ENCODE results near the gene HLCS. TPM values are rescaled to one million over a fixed set of nuclear protein-coding genes. Genes with fewer than 3 reads are reported as not detected.

HLCS gene
- total and polyA plus RNA-seq, 2 donors (not counting 1 experiment from before 2014, with no cell fraction given) = 23.1 to 40.0 TPM

DNA sequence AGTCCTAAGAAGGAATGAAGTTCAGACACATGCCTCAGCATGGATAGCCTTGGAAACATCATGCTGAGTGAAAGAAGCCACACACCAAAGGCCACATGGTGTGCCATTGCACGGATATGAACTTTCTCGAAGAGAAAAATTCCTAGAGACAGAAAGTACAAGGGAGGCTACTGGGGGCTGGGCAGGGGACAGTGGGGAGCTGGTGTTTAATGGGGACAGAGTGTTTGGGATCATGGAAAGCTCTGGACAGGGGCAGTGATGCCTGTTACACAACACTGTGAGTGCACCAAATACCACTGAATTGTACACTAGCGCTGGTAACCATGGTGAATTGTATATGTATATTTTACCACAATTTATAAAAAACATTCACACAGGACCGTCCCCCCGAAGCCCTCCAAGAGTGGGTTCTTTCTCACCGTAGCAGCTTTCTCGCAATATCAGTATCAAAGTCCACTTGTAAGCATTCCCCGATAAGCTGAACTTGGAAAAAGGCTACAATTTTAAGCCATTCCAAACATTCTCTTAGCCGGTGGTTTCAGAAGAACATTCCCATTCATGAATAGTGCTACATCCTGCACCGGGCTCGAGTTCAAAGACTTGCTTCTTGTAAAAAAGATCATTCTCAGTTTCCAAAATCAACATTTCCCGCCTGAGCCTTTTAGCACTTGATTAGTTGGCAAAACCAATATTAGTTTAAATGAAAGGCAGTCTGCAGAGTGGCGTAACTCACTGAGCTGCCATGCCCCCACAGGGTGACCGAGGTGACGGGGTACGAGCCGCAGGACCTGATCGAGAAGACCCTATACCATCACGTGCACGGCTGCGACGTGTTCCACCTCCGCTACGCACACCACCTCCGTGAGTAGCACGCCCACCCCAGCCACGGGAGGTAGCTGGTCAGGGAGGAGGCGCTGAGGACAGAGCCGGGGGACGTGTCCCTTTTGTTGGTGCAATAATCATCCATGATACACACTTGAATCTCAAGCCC, 235.9 kb downstream of the HLCS start:
- no peaks in the 10 kb centered on the region for H3K79me2 ChIP-seq (ENCODE audit: control insufficient read depth, insufficient read depth, low read length)
- no peak overlapping the region for H3K9ac ChIP-seq (ENCODE audit: insufficient read depth, low read length)
- H4K20me1 ChIP-seq (ENCODE audit: control insufficient read depth, extremely low read depth, insufficient read depth, low read length) = no peaks in the 10 kb centered on the region
- DNase-seq (ENCODE audit: low read depth in 2 of 2) = peak in 1 of 2 donors; percentile 49
- no peaks in the 10 kb centered on the region for H3K9me3 ChIP-seq (ENCODE audit: control insufficient read depth, insufficient read depth, low read depth, low read length)
- no peak overlapping the region for H2AFZ ChIP-seq (ENCODE audit: low read length)
- H3K4me1 ChIP-seq (ENCODE audit: control insufficient read depth, extremely low read depth, insufficient read depth, low read length) = no peaks in the 10 kb centered on the region
- H3K36me3 ChIP-seq (ENCODE audit: control insufficient read depth, insufficient read depth, low read length) = no peaks in the 10 kb centered on the region
- no peak overlapping the region for H3K4me2 ChIP-seq (ENCODE audit: extremely low read depth, insufficient read depth, low read length)
- H3K4me3 ChIP-seq (replicated peaks in 1 of 4; ENCODE audit: control extremely low read depth in 1 of 4, insufficient read depth in 1 of 4, low read depth in 3 of 4, low read length in 4 of 4) = no peak overlapping the region
- TF ChIP-seq, protein P1, sequence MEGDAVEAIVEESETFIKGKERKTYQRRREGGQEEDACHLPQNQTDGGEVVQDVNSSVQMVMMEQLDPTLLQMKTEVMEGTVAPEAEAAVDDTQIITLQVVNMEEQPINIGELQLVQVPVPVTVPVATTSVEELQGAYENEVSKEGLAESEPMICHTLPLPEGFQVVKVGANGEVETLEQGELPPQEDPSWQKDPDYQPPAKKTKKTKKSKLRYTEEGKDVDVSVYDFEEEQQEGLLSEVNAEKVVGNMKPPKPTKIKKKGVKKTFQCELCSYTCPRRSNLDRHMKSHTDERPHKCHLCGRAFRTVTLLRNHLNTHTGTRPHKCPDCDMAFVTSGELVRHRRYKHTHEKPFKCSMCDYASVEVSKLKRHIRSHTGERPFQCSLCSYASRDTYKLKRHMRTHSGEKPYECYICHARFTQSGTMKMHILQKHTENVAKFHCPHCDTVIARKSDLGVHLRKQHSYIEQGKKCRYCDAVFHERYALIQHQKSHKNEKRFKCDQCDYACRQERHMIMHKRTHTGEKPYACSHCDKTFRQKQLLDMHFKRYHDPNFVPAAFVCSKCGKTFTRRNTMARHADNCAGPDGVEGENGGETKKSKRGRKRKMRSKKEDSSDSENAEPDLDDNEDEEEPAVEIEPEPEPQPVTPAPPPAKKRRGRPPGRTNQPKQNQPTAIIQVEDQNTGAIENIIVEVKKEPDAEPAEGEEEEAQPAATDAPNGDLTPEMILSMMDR (conservative IDR thresholded peaks at IDR 0.05 in 1 of 2, IDR thresholded peaks at IDR 0.05 in 1 of 2; ENCODE audit: low read depth in 1 of 2, low read length in 2 of 2) = no peak
- no peak for TF ChIP-seq EZH2 (IDR thresholded peaks at IDR 0.05; ENCODE audit: low read length, missing control alignments)
- H3K27me3 ChIP-seq (ENCODE audit: control insufficient read depth, insufficient read depth, low read length) = peaks cover 8% of the 10 kb centered on the region
- H3K27ac ChIP-seq (ENCODE audit: insufficient read depth, low read length) = no peak overlapping the region

DNA sequence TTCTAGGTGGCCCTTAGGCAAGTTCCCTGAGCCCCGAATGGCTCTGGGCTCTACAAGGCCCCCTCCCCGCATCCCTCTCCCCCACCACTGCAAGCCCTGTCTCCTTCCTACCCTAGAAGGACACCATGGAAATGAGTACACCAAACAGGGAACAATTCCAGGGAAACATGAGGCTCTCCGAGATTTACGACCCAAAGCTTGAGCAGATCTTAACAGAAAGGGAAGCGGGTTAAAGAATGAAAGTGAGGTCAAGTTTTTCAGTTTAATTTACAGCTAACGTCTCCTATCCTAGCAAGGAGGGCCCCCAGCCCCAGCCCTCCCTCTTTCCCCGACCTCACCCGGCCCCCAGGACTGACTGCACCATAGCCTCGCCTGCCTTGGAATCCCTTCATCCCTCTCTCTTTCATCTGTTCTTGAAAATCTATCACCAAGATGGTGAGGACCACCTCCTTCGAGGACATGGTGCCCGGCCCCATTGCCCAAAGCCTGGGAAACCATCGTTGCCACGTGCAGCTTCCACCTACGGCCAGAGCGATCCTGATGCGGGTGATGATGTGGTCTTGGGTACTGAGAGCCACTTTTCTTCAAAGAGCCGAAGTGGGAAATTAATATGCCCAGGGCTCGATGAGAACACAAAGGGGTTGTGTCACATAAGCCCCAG, 237.0 kb downstream of the HLCS start:
- Histone ChIP-seq H4K20me1 (ENCODE audit: control insufficient read depth, extremely low read depth, insufficient read depth, low read length) (no peaks in the 10 kb centered on the region), H3K36me3 (ENCODE audit: control insufficient read depth, insufficient read depth, low read length) (no peaks in the 10 kb centered on the region), H3K9me3 (ENCODE audit: control insufficient read depth, insufficient read depth, low read depth, low read length) (no peaks in the 10 kb centered on the region), H3K79me2 (ENCODE audit: control insufficient read depth, insufficient read depth, low read length) (no peaks in the 10 kb centered on the region), H3K27ac (ENCODE audit: insufficient read depth, low read length) (no peak overlapping the region), H2AFZ (ENCODE audit: low read length) (no peak overlapping the region), H3K4me3 (replicated peaks in 1 of 4; ENCODE audit: control extremely low read depth in 1 of 4, insufficient read depth in 1 of 4, low read depth in 3 of 4, low read length in 4 of 4) (no peak overlapping the region), H3K4me1 (ENCODE audit: control insufficient read depth, extremely low read depth, insufficient read depth, low read length) (no peaks in the 10 kb centered on the region), H3K27me3 (ENCODE audit: control insufficient read depth, insufficient read depth, low read length) (peaks cover 8% of the 10 kb centered on the region), H3K9ac (ENCODE audit: insufficient read depth, low read length) (no peak overlapping the region), H3K4me2 (ENCODE audit: extremely low read depth, insufficient read depth, low read length) (no peak overlapping the region)
- DNase-seq (ENCODE audit: low read depth in 2 of 2) = no peak
- TF ChIP-seq EZH2 (IDR thresholded peaks at IDR 0.05; ENCODE audit: low read length, missing control alignments) = no peak
- TF ChIP-seq, protein P1 (conservative IDR thresholded peaks at IDR 0.05 in 1 of 2, IDR thresholded peaks at IDR 0.05 in 1 of 2; ENCODE audit: low read depth in 1 of 2, low read length in 2 of 2) = no peak

DNA sequence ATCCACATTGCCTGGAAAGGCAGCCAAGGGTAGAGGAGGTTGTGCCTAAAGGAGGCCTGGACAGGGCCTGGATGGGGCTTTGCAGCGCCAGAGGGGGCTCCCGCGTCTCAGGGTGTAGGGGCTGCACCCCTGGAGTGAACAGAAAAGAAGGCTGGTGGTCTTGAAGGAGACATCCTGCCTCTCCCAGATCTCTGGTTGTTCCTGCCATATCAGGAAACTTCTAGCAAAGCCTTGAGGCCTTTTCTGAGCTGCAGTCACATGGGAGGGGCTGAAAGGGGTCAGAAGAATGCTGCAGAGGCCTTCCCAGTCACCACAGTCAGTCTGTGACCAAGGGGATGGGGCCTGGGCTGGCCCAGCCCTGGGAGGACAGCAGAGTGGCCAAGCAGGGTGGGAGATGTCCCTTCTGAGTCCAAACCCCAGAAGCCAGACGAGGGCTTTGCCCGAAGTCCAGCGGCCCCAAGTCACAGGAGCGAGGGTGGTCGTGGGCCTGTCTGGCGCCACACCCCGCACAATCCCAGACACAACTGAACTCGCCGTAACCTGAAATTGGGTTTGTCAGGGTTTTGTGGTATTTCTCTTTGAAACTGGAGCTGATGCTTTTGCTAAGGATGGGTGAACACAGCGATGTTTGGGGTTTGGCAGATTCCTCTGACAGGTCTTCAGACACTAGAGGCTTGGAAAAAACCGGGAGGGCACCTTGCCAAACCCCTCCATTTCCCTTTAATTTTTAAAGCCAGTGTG, 237.9 kb downstream of the HLCS start:
- no peak for DNase-seq (ENCODE audit: low read depth in 2 of 2)
- no peaks in the 10 kb centered on the region for H3K4me1 ChIP-seq (ENCODE audit: control insufficient read depth, extremely low read depth, insufficient read depth, low read length)
- H4K20me1 ChIP-seq (ENCODE audit: control insufficient read depth, extremely low read depth, insufficient read depth, low read length) = no peaks in the 10 kb centered on the region
- H3K79me2 ChIP-seq (ENCODE audit: control insufficient read depth, insufficient read depth, low read length) = no peaks in the 10 kb centered on the region
- no peak overlapping the region for H3K4me2 ChIP-seq (ENCODE audit: extremely low read depth, insufficient read depth, low read length)
- H3K27ac ChIP-seq (ENCODE audit: insufficient read depth, low read length) = no peak overlapping the region
- H3K9ac ChIP-seq (ENCODE audit: insufficient read depth, low read length) = no peak overlapping the region
- no peak for TF ChIP-seq EZH2 (IDR thresholded peaks at IDR 0.05; ENCODE audit: low read length, missing control alignments)
- TF ChIP-seq, protein P1 (conservative IDR thresholded peaks at IDR 0.05 in 1 of 2, IDR thresholded peaks at IDR 0.05 in 1 of 2; ENCODE audit: low read depth in 1 of 2, low read length in 2 of 2) = no peak
- H3K4me3 ChIP-seq (replicated peaks in 1 of 4; ENCODE audit: control extremely low read depth in 1 of 4, insufficient read depth in 1 of 4, low read depth in 3 of 4, low read length in 4 of 4) = no peak overlapping the region
- no peaks in the 10 kb centered on the region for H3K9me3 ChIP-seq (ENCODE audit: control insufficient read depth, insufficient read depth, low read depth, low read length)
- H2AFZ ChIP-seq (ENCODE audit: low read length) = no peak overlapping the region
- no peaks in the 10 kb centered on the region for H3K36me3 ChIP-seq (ENCODE audit: control insufficient read depth, insufficient read depth, low read length)
- H3K27me3 ChIP-seq (ENCODE audit: control insufficient read depth, insufficient read depth, low read length) = peaks cover 8% of the 10 kb centered on the region
